Osteoblast (primary cell): ENCODE measurements around the gene COL15A1. TPM values are rescaled to one million over a fixed set of nuclear protein-coding genes. Genes with fewer than 3 reads are reported as not detected.
A peak's percentile ranks its signal among the peaks of the same experiment; 100 is the strongest.

ENCODE experiments used
- DNase-seq: peaks from one replicate; pipeline ENCODE4 v3.0.0; 2011; ENCODE audit warnings: low spot score, mixed read lengths; ENCODE audit not compliant: insufficient read length; ENCODE audit errors: missing footprints
- H2AFZ ChIP-seq: 2 replicates; pipeline ENCODE4 v1.6.0; 2011; ENCODE audit warnings: mild to moderate bottlenecking, low read length
- H3K27ac ChIP-seq: 2 replicates; pipeline ENCODE4 v1.5.1; 2011; ENCODE audit warnings: mild to moderate bottlenecking, low read depth, low read length, moderate library complexity
- H3K27me3 ChIP-seq: 2 replicates; pipeline ENCODE4 v1.6.0; 2012; ENCODE audit warnings: mild to moderate bottlenecking, control low read depth, inconsistent platforms, low read length, moderate library complexity; ENCODE audit not compliant: insufficient read depth
- H3K36me3 ChIP-seq: 2 replicates; pipeline ENCODE4 v1.5.1; 2011; ENCODE audit warnings: mild to moderate bottlenecking, low read length, control low read depth, moderate library complexity; ENCODE audit not compliant: insufficient read depth
- H3K4me1 ChIP-seq: 2 replicates; pipeline ENCODE4 v1.5.1; 2011; ENCODE audit warnings: mild to moderate bottlenecking, low read length, control low read depth, moderate library complexity; ENCODE audit not compliant: insufficient read depth
- H3K4me2 ChIP-seq: 2 replicates; pipeline ENCODE4 v1.6.0; 2011; ENCODE audit warnings: mild to moderate bottlenecking, low read length; ENCODE audit not compliant: insufficient read depth
- H3K4me3 ChIP-seq: fragments of 200-600 bp; sonication (generic); 3 replicates; pipeline ENCODE4 v1.5.1; 2012; ENCODE audit warnings: mild to moderate bottlenecking, low read length, inconsistent platforms; ENCODE audit not compliant: insufficient read depth
- H3K79me2 ChIP-seq: 2 replicates; pipeline ENCODE4 v1.6.0; 2012; ENCODE audit warnings: mild to moderate bottlenecking, low read length, control low read depth, inconsistent platforms; ENCODE audit not compliant: insufficient read depth
- H3K9me3 ChIP-seq: 2 replicates; pipeline ENCODE4 v1.5.1; 2011; ENCODE audit warnings: low read depth, low read length, control low read depth
- H4K20me1 ChIP-seq: 2 replicates; pipeline ENCODE4 v1.6.0; 2012; ENCODE audit warnings: mild to moderate bottlenecking, low read length, control low read depth; ENCODE audit not compliant: insufficient read depth
- total RNA-seq: library from RNA; depleted of rRNA; stranded (reverse); fragments of >200 nt; gene quantifications from 2 replicates; pipeline ENCODE4 v1.2.3, GENCODE V29; 2012
- TF ChIP-seq, protein P1 (sequence below): IDR thresholded peaks from 2 replicates; pipeline ENCODE4 v1.5.1; 2011; ENCODE audit warnings: mild to moderate bottlenecking, low read depth, low read length, moderate library complexity; ENCODE audit errors: extremely low read depth

COL15A1 gene
- total RNA-seq, 1 donor: 29.3 TPM

DNA sequence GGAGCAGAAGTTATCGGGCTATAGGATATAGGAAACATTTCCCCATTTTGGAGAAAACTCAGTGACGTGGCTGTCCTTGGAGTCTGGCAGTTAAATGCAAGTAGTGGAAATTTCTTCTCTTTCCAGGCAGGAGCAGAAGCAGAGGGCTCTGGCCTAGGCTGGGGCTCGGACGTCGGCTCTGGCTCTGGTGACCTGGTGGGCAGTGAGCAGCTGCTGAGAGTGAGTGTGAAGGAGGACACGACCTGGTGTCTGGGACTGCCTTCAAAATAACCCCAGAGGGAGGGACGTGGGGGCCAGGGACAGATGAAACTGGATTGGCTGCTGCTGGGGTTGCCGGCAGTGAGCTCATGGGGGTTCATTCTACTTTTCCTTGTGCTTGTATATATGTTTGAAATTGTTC is 79.5 kb downstream of the COL15A1 start:
- Histone ChIP-seq H3K9me3 (no peaks in the 10 kb centered on the region), H4K20me1 (no peaks in the 10 kb centered on the region), H3K4me2 (no peak overlapping the region), H3K4me1 (peaks cover 36% of the 10 kb centered on the region), H3K36me3 (no peaks in the 10 kb centered on the region), H3K27ac (no peak overlapping the region), H3K4me3 (no peak overlapping the region), H3K27me3 (no peaks in the 10 kb centered on the region), H3K79me2 (no peaks in the 10 kb centered on the region), H2AFZ (no peak overlapping the region)
- TF ChIP-seq, protein P1, sequence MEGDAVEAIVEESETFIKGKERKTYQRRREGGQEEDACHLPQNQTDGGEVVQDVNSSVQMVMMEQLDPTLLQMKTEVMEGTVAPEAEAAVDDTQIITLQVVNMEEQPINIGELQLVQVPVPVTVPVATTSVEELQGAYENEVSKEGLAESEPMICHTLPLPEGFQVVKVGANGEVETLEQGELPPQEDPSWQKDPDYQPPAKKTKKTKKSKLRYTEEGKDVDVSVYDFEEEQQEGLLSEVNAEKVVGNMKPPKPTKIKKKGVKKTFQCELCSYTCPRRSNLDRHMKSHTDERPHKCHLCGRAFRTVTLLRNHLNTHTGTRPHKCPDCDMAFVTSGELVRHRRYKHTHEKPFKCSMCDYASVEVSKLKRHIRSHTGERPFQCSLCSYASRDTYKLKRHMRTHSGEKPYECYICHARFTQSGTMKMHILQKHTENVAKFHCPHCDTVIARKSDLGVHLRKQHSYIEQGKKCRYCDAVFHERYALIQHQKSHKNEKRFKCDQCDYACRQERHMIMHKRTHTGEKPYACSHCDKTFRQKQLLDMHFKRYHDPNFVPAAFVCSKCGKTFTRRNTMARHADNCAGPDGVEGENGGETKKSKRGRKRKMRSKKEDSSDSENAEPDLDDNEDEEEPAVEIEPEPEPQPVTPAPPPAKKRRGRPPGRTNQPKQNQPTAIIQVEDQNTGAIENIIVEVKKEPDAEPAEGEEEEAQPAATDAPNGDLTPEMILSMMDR: no peak
- peak; percentile 32 for DNase-seq

DNA sequence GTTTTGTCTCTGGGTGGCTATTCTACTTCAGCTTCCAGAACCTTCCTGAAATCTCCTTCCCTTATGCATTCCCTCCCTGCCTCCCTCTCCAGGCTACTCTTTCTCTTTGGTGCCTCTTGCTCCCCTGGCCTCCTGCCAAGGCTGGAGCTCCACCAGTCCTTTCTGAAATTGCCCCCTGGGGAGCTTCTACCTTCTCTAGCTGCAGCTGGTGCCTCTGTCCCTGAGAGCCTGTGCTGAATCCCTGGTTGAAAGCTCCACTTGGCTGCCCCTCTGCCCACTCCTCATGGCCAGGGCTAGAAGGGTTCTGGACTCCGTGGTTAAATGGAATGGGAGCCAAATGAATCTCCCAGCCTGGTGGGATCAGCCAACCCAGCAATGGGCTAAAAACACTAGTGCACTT is 80.1 kb downstream of the COL15A1 start:
- Histone ChIP-seq H3K36me3 (no peaks in the 10 kb centered on the region), H3K79me2 (no peaks in the 10 kb centered on the region), H3K27me3 (no peaks in the 10 kb centered on the region), H3K4me3 (no peak overlapping the region), H2AFZ (no peak overlapping the region), H3K27ac (no peak overlapping the region), H4K20me1 (no peaks in the 10 kb centered on the region), H3K4me1 (peaks cover 37% of the 10 kb centered on the region), H3K4me2 (no peak overlapping the region), H3K9me3 (no peaks in the 10 kb centered on the region)
- TF ChIP-seq, protein P1: no peak
- DNase-seq: peak; percentile 91

DNA sequence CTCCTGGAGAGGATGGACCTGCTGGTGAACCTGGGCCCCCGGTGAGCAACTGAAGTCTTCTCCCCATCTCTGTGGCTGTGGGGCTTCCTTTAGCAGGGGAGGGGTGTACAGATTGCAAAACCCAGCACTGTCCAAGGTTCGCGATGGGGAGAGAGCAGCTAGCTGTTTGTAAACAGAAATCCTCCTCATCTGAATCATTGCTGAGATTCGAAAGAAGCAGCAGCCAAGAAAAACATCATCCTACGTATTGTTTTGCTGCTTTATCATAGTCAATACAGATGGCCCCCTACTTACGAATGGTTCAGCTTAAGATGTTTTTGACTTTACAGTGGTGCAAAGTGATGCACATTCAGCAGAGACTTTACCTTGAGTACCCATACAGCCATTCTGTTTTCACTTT is 81.3 kb downstream of the COL15A1 start:
- H3K27ac ChIP-seq: no peak overlapping the region
- peak; percentile 87 for DNase-seq

DNA sequence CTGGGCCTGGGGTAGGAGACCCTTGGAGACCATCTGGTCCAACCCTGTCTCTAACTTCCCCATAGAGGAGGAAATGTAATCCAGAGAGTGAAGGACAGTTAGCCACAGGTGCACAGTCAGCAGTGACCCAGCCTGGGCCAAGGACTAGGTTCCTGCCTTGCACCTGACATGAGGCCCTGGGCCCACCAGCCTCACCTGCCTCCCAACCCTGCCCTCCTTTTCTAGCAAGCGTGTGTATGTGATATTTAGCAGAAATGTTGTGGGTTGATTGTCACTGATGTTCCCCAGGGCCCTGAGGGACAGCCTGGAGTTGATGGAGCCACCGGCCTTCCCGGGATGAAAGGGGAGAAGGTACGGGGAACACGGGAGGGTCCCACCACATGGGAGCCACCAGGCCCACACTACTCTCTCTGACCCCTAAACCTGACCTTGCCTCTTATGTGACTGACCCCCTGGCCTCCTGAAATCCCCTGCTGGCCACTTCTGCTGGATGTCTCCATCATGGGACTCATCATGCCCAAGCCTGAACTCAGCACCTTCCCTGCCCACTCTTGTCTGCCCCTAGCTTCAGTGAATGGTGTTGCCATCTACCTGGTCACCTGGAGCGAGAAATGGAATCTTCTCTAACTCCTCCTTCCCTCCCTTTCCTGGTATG is 82.0 kb downstream of the COL15A1 start:
- H3K9me3 ChIP-seq: no peaks in the 10 kb centered on the region
- TF ChIP-seq, protein P1: no peak
- H3K4me1 ChIP-seq: peaks cover 36% of the 10 kb centered on the region
- no peaks in the 10 kb centered on the region for H3K79me2 ChIP-seq
- DNase-seq: no peak
- H3K27me3 ChIP-seq: no peaks in the 10 kb centered on the region
- H3K27ac ChIP-seq: no peak overlapping the region
- no peaks in the 10 kb centered on the region for H4K20me1 ChIP-seq
- H3K4me2 ChIP-seq: no peak overlapping the region
- H2AFZ ChIP-seq: no peak overlapping the region
- no peaks in the 10 kb centered on the region for H3K36me3 ChIP-seq
- no peak overlapping the region for H3K4me3 ChIP-seq

More for the DNA sequence above, 81.3 kb downstream of the COL15A1 start:
- TF ChIP-seq, protein P1: no peak
- H2AFZ ChIP-seq: no peak overlapping the region
- H3K4me2 ChIP-seq: peak overlapping the region; percentile 20
- peaks cover 37% of the 10 kb centered on the region for H3K4me1 ChIP-seq
- no peaks in the 10 kb centered on the region for H3K36me3 ChIP-seq
- no peaks in the 10 kb centered on the region for H4K20me1 ChIP-seq
- no peaks in the 10 kb centered on the region for H3K27me3 ChIP-seq
- H3K4me3 ChIP-seq: no peak overlapping the region
- H3K9me3 ChIP-seq: no peaks in the 10 kb centered on the region
- H3K79me2 ChIP-seq: no peaks in the 10 kb centered on the region
